Islet of Langerhans (tissue), 1 donor: Measurements from ENCODE around the gene PTPRC.

Experiments used
- FAIRE-seq: peaks from one replicate; lab custom pipeline; 2011; peaks lifted over from hg19 to GRCh38; lab: Jason Lieb, UNC

The PTPRC gene

DNA sequence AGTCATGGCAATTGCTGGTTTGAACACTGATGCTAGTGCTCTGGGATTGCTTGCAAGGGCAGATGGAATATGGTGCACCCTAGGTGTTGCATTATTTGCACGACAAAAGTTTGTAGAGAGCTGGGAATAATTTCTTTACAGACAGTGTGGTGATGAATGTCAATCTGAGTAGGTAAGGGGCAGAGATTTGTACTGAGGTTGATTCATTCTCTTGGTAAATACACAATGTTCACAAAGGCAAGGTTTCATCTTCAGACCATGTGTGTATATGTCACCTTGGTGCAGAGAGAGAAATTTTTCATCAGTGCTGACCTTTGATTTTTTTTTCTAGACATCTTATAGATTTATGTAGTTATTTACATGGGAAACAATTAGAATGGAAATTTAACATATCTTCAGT, 5.0 kb downstream of the PTPRC start:
- no peak for FAIRE-seq

GRCh38 chr1:198647055-198647454, 8.2 kb downstream of the PTPRC start:
- FAIRE-seq: no peak

- FAIRE-seq: no peak
These were observed 9.8 kb downstream of the PTPRC start for GRCh38 chr1:198648592-198648991.

GRCh38 chr1:198649232-198649967, 10.6 kb downstream of the PTPRC start:
- FAIRE-seq: no peak

- FAIRE-seq: no peak
These were observed 11.1 kb downstream of the PTPRC start for GRCh38 chr1:198649968-198650338.

GRCh38 chr1:198650506-198650905, 11.7 kb downstream of the PTPRC start:
- no peak for FAIRE-seq

- FAIRE-seq: no peak
These were observed 13.0 kb downstream of the PTPRC start for GRCh38 chr1:198651650-198652400.

DNA sequence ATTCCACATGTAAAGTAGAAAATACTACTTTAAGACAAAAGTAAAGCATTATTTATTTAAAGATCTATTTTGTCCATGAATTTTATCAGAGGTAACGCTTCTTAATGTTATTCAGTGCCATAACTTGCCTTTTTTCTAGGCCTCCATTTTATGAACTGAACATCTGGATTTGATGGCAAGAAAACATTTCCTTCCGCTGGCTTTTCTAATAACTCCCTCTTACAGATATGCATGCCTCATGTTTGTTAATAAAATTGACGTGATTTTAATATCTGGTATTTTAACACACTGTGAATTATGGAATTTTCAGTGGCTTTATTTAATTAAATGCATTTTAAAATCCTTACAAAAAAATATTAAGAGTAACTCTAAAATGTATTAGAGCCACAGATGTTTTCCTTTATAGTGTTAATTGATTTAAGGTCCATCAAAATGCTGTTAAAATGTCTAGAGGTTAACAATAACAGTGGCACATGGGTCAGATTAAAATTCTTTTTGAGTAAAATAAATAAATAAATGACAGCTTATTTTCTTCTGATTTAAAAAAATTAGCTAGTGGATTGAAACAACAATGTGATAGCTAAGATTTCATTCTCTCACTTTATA, 15.1 kb downstream of the PTPRC start:
- no peak for FAIRE-seq

- FAIRE-seq: no peak
These were observed 16.8 kb downstream of the PTPRC start for GRCh38 chr1:198655459-198656121.

- no peak for FAIRE-seq
These were observed 17.7 kb downstream of the PTPRC start for GRCh38 chr1:198656500-198656932.

- FAIRE-seq: no peak
These were observed 18.8 kb downstream of the PTPRC start for GRCh38 chr1:198657550-198658064.

GRCh38 chr1:198660341-198661261, 21.8 kb downstream of the PTPRC start:
- FAIRE-seq: no peak

- no peak for FAIRE-seq
These were observed 24.0 kb downstream of the PTPRC start for GRCh38 chr1:198662821-198663220.

DNA sequence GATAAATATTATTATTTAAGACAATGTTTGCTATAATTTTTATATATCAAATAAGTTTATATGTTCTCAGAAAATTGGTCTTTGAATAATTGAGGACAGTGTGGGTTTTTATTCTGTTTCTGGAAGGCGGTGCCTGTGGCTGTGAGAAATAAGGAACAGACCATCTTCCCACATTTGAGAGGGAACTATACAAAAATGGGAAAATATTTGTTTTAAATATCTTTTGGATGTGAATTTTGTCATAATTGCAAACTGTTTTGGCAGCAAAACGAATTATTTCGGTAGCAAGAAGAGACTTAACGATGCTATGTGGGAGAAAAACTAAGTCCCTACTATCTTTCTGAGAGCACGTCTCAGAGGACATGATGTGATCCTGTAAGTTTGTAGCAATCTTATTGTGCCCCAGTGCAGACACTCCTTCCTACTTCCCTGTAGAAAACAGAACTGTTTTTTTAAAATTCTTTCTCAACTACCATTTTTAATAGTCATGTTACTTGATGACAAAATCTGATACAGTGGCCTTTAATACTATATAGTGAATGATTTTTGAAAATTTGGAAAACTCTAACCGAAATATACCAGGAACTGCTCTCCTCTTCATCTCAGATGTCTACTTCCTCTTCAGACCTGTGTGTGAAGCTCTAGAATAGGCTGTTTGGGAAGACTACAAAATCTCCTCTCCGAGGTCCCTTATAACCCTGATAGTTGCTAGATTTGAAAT, 25.4 kb downstream of the PTPRC start:
- no peak for FAIRE-seq

DNA sequence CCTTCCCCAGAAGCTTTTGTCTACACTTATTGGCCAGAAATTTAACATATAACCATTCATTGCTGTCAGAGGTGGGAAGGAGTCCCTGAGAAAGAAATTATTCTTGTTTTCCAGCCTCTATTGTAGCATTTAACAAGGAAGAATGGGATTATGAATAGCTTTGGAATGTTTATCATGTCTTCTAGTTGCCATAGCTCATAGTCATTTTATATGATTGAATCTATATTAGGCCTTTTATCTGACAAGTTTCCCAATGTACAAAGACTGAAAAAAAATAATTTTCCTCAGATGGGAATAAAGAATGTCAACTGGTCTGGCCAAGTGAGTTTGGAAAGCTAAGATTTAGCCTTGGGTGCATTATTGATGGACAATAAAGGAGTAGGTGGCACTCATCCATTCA, 28.3 kb downstream of the PTPRC start:
- no peak for FAIRE-seq

DNA sequence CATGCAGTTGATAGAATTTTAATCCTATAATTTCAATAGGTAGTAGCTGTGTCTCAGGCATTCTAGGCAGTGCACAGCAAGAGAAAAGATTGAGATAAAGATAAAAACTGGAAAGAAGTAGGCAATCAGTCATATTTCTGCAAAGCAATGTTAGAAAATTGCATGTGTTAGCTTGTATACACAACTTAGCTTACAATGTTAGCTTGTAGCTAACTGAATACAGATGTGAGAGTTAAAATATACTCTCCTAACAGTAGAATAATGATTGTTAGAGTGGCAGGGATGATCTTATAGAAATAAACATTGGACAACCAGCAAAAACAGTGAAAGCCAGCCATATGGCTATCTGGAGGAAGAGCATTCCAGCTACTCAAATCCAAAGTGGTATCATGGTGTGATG, 29.0 kb downstream of the PTPRC start:
- no peak for FAIRE-seq

- no peak for FAIRE-seq
These were observed 30.3 kb downstream of the PTPRC start for GRCh38 chr1:198669023-198669698.

DNA sequence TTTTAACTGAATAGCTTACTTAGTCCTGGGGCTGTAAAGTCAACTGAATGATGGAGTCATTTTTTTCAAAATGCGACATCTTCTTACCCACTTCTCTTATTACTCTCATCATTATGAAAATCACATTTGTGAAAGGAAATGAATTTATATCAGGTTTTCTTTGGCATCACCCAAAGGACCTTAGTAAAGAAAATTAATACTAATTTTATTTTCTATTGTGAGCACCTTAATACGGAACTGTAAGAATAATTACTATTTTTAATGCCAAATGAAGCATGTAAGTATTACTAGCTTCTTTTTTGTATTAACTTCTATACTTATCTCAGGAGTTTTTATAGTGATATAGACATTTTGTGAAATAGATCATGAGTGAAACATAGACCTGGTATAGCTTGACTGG, 30.9 kb downstream of the PTPRC start:
- no peak for FAIRE-seq

- no peak for FAIRE-seq
These were observed 32.3 kb downstream of the PTPRC start for GRCh38 chr1:198671136-198671535.

- no peak for FAIRE-seq
These were observed 33.3 kb downstream of the PTPRC start for GRCh38 chr1:198672124-198672523.
